Endometrial microvascular endothelial cells (primary cell): Measurements from ENCODE around the gene AP1S3. TPM values are rescaled to one million over a fixed set of nuclear protein-coding genes. Genes with fewer than 3 reads are reported as not detected.

ENCODE experiments used
- in situ Hi-C: cut with HindIII; loops from 2 replicates; pipeline ENCODE4 v1.10.0; 2017; ENCODE audit warnings: low sequenced_read_pairs, low pct_unique_long_range_greater_than_20kb; ENCODE audit errors: inconsistent ontology term
- total RNA-seq: library from RNA; depleted of rRNA; stranded (reverse); fragments of >200 nt; gene quantifications from one replicate; pipeline ENCODE4 v1.2.3, GENCODE V29; 2015; ENCODE audit errors: inconsistent ontology term

The AP1S3 gene
- total RNA-seq, 1 donor from 2014 or later = 18.1 TPM

DNA sequence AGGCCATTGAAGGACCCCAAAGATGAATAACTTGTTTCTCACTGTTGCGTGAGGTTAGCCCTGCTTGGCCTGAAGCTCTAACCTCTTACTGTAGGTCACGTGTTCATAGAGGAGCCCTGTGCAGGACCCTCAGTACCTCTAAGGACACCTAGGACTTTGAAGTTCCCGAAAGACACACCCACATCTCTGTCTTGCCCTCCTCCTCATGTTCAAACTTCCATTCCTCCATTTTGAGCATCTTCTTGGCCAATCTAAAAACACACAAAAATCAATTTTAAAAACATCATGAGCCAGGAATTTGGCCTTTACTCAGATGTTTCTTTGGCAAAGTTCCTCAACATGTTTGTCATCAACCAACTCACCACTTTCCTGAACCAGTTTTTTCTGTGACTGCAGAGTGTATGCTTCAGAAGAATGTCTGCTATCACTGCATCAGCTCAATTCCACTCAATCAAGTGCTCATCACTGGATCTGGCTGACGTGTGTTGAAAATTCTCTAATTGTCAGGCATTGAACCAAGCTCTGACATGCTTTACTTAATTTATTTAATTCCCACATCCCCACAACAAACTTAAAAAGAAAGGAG, 101.6 kb downstream of the AP1S3 start:
- in situ Hi-C loops = no loop called here

DNA sequence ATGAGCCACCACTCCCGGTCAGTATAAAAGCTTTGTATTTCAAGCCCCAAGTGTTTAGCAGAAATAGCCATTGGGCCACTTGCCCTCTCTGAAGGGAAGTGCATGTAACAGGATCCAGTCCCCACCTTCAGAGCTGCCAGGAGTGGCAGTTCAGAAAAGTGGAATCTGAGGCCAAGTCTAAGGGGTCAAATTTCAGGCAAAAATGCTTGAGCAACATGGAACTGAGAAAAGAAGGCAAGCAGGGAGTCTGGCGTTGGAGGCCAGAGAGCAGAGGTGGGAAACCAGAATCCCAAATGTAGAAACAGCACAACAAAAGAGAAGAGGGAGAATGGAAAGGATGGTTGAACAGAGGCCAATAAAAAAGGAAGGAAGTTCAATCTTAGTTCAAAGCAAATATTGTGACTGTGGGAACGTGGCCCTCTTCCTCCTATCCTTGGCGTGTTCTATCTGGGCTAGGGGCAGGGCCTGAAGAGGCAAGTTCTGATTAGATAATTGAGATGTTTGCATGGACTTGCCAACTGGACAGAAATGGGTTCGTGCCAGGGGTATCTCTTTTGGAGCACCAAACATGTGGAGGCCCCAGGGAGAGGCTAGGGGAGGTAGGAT, 102.2 kb downstream of the AP1S3 start:
- in situ Hi-C loops = no loop called here

DNA sequence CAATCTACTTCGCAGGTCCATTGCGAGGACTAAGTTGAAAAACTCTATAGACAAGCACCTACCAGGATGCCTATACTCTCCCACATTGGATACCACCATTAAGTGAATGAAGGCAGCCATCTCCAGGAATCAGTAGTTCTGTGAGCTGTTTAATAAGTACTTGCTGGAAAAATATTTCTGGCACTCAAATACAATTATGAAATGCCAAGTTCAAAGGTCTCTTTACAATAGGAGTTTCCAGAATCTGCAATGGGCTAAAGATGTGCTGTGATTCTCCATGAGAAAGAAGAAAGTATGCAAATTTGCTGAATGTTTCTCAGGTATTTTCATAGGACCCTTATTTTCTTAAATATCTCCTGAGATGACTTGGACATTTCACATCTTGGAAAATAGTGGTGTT, 103.0 kb downstream of the AP1S3 start:
- in situ Hi-C loops = no loop called here

DNA sequence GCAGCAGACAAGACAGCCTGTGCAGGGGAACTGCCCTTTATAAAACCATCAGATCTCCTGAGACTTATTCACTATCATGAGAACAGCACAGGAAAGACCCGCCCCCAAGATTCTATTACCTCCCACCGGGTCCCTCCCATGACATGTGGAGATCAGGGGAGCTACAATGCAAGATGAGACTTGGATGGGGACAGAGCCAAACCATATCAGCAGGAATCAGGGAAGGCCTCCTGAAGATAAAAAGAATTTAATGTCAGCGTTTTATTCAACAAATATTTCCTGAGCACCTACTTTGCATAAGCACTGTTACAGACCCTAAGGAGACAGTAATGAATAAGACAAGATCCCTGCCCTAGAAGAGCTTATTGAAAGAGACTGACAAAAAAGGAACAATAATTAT, 105.0 kb downstream of the AP1S3 start:
- in situ Hi-C loops = no loop called here

DNA sequence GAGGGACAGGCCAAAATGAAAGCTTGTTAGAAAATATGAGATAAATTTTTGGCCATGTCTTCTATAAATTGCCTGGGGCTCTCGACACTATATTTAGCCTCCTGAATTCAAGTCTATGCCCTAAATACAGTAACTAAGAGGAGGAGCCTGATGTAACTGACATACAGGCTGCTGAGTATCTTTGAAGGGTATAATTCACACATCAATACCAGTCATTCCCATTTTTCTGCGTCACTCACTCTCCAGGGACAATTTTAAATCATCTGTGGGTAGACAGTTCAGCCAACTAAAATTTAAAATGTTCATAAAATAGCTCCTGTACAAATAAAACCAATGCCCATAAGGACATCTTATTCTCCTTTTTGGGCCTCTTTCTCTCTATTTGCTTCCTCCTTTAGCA, 105.9 kb downstream of the AP1S3 start:
- in situ Hi-C loops = no loop called here

DNA sequence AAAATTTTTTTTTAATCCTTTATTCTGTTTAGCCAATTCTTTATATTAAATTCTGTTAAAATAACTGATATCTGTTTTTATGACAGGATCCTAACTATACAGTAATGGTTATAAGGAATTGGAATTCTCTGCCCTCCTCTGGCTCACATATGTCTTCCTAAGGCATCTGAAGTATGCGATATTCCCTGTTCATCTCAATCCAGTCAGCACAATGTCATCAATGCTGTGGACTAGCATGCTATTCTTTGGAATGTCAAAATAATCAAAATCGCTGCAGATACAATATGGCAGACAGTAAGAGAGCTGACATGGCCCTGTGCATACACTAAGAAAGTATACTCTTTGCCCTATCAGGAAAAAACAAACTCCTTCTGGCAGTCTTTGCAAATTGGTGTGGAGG, 107.6 kb downstream of the AP1S3 start:
- in situ Hi-C loops = no loop called here

DNA sequence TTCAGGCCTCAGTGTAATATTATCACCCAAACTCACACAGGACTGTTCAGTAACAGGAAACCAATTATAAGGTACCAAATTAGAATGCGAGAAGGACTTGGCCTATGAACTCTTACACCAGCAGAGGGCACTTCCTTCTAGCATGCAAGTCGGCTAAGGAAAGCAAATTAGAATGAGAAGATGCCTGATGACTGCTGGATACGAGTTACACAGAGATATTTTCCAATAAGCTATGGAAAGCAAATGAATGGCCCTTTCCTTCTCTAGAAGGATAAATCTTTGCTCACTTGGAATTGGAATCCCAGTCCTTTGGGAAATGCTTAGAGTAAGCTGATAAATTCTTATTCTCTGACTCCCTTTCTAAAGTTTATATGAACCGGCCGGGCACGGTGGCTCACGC, 109.8 kb downstream of the AP1S3 start:
- in situ Hi-C loops = no loop called here

DNA sequence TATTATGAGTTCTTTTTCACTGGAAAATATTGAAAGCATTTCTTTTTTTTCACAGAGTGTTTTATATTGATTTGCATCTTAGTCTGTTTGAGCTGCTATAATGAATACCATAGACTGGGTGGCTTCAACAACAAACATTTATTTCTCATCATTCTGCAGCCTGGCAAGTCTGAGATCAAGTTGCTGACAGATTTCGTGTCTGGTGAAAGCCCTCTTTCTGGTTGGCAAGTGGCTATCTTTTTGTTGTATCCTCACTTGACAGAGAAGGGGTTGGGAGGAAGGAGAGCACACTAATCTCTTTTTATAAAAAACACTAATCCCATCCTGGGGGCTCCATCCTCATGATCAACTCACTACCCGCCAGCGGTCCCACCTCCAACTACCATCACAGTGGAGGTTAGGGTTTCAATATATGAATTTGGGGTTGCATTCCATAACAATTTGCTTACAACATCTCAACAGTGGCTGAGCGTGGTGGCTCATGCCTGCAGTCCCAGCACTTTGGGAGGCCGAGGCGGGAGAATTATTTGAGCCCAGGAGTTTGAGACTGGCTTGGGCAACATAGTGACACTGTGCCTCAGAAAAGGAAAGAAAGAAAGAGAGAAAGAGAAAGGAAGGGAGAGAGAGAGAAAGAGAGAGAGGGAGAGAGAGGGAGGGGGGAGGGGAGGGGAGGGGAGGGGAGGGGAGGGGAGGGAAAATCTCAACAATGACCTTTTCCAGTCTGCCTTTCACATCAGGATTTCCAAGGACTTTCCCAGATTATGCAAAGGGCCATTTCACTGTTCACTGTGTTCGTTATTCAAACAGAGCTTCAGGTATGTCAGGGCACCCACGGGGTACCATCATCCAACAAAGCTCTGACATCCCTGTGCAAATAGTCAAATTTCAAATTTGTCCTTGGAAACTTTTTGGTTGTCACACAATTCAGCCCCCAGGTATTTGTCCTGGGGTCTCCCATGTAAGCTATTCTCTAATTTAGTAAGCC, 111.1 kb downstream of the AP1S3 start:
- in situ Hi-C loops = no loop called here

DNA sequence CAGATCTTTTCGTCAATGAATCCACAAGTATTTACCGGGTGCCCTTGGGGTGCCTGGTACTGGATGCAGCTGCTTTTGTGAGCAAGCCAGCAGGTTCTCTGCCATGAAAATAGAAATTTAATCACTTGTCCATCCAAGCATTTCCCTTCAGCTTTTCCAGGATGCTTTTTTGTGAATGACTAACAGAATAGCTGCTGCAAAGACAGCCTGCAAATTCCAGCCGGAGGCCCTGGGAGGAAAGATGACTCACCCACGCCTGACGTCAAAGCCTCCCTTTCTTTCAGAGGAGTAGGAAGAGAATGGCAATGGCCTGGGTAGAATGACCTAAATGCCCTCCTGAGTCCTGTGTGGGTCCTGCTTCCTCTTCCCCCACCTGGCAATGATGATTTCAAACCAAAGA, 111.9 kb downstream of the AP1S3 start:
- in situ Hi-C loops = no loop called here

DNA sequence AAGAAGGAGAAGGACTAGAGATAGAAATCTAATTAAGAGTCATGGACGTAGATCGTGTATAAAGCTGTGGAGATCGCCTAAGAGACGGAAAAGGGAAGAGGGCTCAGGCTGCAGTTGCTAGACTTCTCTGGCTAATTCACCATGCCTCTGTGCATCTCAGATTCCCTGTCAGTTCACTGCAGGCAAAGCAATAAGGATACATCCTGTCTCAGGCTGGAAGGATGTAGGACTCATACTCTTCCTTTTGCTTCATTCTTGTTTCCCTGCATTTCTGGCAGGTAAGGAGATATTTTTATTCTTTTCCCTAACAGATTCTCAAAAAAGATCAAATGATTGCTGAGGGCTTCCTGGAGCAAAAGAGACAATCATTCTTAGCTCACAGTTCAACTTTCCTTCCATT, 112.5 kb downstream of the AP1S3 start:
- in situ Hi-C loops = no loop called here

DNA sequence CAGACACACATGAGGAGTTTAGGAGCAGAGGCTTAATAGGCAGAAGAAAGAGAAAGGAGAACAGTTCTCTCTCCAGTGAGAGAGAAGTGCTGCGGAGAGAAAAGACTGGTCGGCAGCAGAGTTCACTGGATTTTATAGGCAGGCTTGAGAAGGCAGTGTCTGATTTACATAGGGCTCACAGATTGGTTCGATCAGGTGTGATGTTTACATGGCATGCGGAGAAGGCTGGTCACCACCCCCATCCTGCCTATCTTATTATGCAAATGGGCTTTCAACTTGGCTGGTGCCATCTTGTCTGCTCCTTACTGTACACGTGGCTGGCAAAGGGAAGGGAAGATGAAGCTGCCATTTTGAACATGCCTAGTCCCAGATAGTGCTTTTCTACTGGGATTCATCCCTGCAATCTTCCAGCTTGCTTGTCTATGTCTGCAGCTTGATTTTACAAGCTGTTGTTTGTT, 113.4 kb downstream of the AP1S3 start:
- in situ Hi-C loops = no loop called here

DNA sequence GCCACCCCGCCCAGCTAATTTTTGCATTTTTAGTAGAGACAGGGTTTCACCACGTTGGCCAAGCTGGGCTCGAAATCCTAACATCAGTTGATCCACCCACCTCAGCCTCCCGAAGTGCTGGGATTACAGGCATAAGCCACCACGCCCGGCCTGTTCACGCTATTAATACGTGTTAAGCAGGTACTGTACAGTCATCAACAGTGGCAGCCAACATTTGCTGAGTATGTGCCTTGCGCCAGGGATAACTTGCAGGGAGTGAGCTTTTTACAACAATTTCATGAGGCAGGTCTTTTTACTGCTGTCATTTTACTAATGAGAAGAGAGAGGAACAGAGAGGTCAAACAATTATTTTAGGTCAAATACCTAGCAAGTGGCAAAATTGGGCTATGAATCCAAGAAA, 115.2 kb downstream of the AP1S3 start:
- in situ Hi-C loops = no loop called here

DNA sequence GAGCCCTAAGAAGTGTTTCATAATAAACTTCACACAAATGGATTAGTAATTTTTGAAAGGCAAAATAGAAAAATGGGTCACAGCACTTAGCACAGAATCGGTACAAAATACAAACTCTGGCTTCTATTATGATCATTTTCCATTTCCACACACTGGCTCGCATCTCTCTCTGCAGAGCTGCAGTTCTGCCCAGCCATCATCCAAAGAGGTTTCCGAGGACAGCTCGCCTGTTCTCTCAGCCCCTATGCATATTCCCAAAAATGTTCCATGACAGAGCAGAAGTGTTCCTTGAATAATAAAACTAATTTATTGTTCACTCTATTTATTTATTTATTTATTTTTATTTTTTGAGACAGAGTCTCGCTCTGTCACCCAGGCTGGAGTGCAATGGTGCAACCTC, 115.6 kb downstream of the AP1S3 start:
- in situ Hi-C loops = no loop called here

DNA sequence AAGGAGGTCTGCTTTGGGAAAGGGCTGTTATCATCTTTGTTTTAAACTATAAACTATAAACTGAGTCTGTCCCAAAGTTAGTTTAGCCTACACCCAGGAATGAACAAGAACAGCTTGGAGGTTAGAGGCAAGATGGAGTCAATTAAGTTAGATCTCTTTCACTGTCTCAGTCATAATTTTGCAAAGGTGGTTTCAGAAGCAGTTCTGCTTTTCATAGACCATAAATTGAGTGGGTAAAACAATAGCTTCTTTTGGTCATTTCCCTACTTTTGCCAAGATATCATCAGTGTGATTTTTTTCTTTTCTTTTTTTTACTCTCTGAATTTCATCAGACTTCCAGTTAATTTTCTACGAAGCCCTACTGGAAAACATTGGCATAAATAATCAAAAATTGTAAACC, 117.0 kb downstream of the AP1S3 start:
- in situ Hi-C loops = no loop called here

DNA sequence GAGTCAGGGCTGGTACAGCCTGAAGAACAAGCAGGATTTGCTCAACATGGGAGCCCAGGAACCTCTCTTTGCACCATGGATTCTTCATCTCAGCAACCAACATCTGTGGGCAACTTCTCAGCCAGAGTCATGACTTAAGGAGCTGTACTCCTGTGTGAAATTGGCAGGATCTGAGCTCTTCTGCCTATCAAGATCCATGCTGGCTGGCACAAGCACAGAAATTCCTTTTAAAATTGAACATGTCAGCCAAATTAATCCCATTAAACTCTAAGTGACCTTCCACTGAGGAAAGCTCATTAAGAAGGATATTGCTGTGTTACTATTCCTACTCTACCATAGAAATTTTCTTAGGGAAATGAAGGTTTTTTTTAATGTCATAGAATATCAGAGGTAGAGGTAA, 124.7 kb downstream of the AP1S3 start:
- in situ Hi-C loops = no loop called here

DNA sequence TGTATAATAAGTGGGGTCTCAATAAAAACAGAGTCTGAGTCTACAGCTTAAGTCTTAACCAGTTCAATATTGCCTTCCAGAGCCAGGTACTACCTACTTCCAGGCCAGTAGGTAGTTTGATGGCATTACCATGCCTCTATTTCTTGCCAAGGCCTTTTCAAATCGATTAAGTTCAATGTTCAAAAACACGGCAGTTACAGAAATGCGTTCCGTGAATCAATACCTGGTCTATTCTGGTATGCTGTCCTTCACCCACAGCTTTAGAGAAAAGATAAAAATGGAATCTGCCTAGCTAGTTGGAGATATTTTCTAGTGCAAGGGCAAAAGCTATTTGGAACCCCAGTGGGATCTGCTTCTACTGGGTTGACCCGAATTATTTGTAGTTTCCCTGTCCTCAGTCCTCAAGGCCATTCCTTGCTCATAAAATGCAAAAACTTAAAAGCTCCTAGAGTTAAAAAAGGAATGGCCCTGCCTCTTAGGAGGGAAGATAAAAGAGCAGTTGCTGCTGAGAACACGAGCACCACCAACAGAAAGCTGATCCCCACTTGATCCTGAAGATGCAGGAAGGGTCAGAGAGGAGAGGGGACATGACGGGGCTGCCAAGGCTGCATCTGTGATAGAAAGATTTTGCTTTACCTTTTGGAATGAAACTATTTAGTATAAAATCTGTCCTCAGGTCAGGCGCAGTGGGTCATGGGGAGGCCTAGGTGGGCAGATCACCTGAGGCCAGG, 125.6 kb downstream of the AP1S3 start:
- in situ Hi-C loops = no loop called here
